SK-N-SH treated with all-trans-retinoic acid at 6 μM for 48 hours (cell line): ENCODE data around the gene MEI4.
"Not testable (repeated sequence)": the region's sequence is repeated elsewhere in the genome, so short reads cannot be mapped to it uniquely, and the experiment has no call there.

Experiments
- ARNTL ChIP-seq: fragments of 450-650 bp; formaldehyde crosslinking; IDR thresholded peaks from 2 replicates; pipeline ENCODE4 v1.5.0; 2020; ENCODE audit warnings: low read depth, mild to moderate bottlenecking, moderate library complexity, borderline replicate concordance
- BACH2 ChIP-seq: fragments of 250-450 bp; sonication (Bioruptor Pico); IDR thresholded peaks from 2 replicates; pipeline ENCODE4 v1.9.0; 2021; ENCODE audit warnings: mild to moderate bottlenecking, borderline replicate concordance
- CSDC2 ChIP-seq: fragments of 250-450 bp; sonication (Bioruptor Pico); IDR thresholded peaks from 2 replicates; pipeline ENCODE4 v1.5.0; 2020; ENCODE audit warnings: mild to moderate bottlenecking, moderate library complexity
- CSRNP3 ChIP-seq: fragments of 250-450 bp; sonication (Bioruptor Pico); IDR thresholded peaks from 2 replicates; pipeline ENCODE4 v1.5.1; 2021; ENCODE audit warnings: mild to moderate bottlenecking, moderate library complexity
- ESRRG ChIP-seq: fragments of 250-450 bp; sonication (Bioruptor Pico); IDR thresholded peaks from 2 replicates; pipeline ENCODE4 v1.6.1; 2021; ENCODE audit warnings: mild to moderate bottlenecking
- ISL1 ChIP-seq: fragments of 250-450 bp; sonication (Bioruptor Pico); IDR thresholded peaks from 2 replicates; pipeline ENCODE4 v2.1.2; 2022; ENCODE audit warnings: mild to moderate bottlenecking, moderate library complexity
- OSR1 ChIP-seq: fragments of 250-450 bp; sonication (Bioruptor Pico); IDR thresholded peaks from 2 replicates; pipeline ENCODE4 v1.8.0; 2022; ENCODE audit warnings: moderate library complexity, mild to moderate bottlenecking, inconsistent platforms
- PATZ1 ChIP-seq: fragments of 250-450 bp; sonication (Bioruptor Pico); IDR thresholded peaks from 2 replicates; pipeline ENCODE4 v1.8.0; 2020; ENCODE audit warnings: mild to moderate bottlenecking, moderate library complexity, borderline replicate concordance
- PPARA ChIP-seq: fragments of 250-450 bp; sonication (Bioruptor Pico); IDR thresholded peaks from 2 replicates; pipeline ENCODE4 v1.5.0; 2020; ENCODE audit warnings: mild to moderate bottlenecking, borderline replicate concordance
- SNAI2 ChIP-seq: fragments of 250-450 bp; sonication (Bioruptor Pico); IDR thresholded peaks from 2 replicates; pipeline ENCODE4 v1.5.0; 2020; ENCODE audit warnings: mild to moderate bottlenecking, moderate library complexity
- TCF4 ChIP-seq: fragments of 250-450 bp; sonication (Bioruptor Pico); IDR thresholded peaks from 2 replicates; pipeline ENCODE4 v1.8.0; 2021; ENCODE audit warnings: mild to moderate bottlenecking, moderate library complexity, borderline replicate concordance
- TOX ChIP-seq: fragments of 250-450 bp; sonication (Bioruptor Pico); IDR thresholded peaks from 2 replicates; pipeline ENCODE4 v1.8.0; 2021; ENCODE audit warnings: mild to moderate bottlenecking, moderate library complexity, borderline replicate concordance
- TSHZ2 ChIP-seq: fragments of 250-450 bp; sonication (Bioruptor Pico); IDR thresholded peaks from 2 replicates; pipeline ENCODE4 v1.5.0; 2020; ENCODE audit warnings: mild to moderate bottlenecking, moderate library complexity
- ZFP3 ChIP-seq: fragments of 250-450 bp; sonication (Bioruptor Pico); IDR thresholded peaks from 2 replicates; pipeline ENCODE4 v1.5.0; 2020; ENCODE audit warnings: mild to moderate bottlenecking, moderate library complexity

- TF ChIP-seq ESRRG; PATZ1 (CRISPR knock-in tag); CSRNP3 (CRISPR knock-in tag); OSR1 (CRISPR knock-in tag); TOX (CRISPR knock-in tag); CSDC2 (CRISPR knock-in tag); SNAI2 (CRISPR knock-in tag); ZFP3 (CRISPR knock-in tag); ARNTL (CRISPR knock-in tag); PPARA (CRISPR knock-in tag); ISL1; TSHZ2 (CRISPR knock-in tag); TCF4 (CRISPR knock-in tag); BACH2: not testable (repeated sequence)
These were observed 180.9 kb downstream of the MEI4 start for GRCh38 chr6:77833749-77834148.
